ENCODE results near the gene CCNL1.
"Not testable (repeated sequence)": the region's sequence is repeated elsewhere in the genome, so short reads cannot be mapped to it uniquely, and the experiment has no call there.

Gene CCNL1

DNA sequence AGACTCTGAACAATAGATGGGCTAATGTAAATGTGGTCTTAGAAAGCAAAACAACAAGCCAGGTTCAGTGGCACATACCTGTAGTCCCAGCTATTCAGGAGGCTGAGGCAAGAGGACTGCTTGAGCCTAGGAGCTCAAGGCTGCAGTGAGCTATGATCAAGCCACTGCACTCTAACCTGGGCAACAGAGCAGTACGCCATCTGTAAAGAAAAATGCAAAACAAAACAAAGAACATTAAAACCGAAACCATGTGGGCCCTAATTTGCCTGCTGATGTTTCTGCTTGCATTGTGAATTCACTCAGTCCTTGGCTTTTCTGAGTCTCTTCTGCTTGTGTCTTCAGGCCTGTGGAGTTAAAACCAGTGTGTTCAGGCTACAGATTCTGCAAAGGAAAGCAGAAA lies 56.7 kb downstream of the CCNL1 start:
- DNase-seq (ENCODE audit: low read depth): no peak

DNA sequence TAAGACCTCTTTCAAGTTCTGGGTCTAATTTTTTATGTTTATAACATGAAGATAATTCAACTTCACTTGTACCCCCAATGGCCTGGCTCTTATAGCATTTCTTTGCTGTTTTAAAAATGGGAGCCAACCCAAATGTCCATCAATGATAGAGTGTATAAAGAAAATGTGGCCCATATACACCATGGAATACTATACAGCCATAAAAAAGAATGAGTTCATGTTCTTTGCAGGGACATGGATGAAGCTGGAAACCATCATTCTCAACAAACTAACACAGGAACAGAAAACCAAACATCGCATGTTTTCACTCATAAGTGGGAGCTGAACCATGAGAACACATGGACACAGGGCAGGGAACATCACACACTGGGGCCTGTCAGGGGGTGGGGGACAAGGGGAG lies 57.4 kb downstream of the CCNL1 start:
- not testable (repeated sequence) for DNase-seq (ENCODE audit: low read depth)

DNA sequence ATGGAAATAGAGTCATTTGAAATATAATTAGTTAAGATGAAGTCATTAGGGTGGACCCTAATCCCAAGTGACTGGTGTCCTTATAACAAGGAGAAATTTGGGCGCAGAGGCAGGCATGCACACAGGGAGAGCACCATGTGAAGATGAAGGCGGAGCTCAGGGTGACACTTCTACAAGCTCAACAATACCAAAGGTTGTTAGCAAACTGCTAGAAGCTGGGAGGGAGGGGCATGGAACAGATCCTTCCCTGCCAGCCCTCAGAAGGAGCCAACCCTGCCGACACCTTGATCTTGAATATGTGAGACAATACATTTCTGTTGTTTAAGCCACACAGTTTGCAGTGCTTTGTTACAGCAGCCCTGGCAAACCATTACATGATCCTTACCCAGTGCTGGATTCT lies 57.8 kb downstream of the CCNL1 start:
- no peak for DNase-seq (ENCODE audit: low read depth)

DNA sequence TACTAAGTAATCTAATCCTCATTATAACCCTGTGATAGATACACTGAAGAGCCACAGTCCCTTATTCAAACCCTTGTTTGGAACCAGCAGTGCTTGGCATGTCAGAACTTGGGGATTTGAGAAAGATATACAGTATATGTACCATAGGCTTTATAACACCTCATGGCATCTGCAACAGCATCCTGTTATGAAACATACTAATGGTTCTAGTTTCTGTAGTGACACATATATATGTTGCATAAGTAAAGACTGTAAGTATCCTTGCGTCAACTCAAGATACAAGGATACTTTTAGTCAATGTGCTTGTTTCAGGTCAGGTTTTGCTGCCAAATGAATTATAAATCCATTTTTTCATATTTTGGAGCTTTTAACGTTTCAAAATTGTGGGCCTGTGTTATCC lies 58.5 kb downstream of the CCNL1 start:
- no peak for DNase-seq (ENCODE audit: low read depth)

DNA sequence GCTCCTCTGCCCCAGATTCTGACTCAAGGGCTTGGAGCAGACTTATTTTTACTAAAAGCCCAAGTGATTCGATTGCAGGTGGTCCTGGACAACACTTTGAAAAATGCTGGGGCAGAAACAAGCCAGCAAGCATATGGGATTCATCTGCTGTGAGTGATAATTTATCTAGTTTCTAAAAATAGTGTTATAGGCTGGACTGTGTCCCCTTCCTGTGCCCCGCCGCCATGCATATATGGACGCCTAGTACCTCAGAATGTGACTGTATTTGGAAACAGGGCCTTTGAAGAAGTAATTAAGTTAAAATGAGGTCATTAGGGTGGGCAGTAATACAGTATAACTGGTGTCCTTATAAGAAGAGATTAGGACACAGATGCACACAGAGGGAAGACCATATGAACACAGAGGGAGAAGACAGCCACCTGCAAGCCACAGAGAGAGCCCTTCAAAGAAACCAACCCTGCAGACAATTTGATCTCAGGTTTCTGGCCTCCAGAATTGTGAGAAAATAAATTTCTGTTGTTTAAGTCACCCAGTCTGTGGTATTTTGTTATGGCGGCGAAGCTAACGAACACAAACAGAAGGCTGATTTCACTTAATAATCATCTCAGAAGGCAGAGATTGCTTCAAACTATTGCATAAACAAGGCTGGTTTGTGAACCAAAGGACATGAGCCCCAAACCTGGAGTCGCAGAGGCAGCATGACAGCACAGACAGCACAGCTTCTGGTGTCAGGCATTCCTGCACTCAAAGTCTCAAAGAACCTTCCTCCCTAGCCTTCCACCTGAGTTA lies 59.1 kb downstream of the CCNL1 start:
- DNase-seq (ENCODE audit: low read depth): no peak

DNA sequence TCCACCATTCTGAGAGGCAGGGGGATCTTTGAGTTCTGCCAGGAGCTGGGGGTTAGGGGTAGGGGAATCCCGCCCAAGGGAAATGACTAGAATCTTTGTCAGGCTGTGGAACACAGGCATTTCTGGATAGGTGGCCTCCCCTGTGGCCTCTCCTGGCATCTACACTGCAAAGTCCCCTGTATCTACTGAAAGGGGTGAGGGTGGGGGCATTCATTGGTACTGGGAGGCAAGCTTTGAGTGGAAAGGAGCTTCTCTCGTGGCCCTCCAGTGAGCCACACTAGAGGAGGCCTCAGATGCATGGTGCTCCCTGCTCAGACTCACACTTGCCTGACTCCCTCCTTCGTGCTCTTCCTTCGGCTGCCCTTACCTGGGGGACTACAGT lies 59.9 kb downstream of the CCNL1 start:
- no peak for DNase-seq (ENCODE audit: low read depth)

DNA sequence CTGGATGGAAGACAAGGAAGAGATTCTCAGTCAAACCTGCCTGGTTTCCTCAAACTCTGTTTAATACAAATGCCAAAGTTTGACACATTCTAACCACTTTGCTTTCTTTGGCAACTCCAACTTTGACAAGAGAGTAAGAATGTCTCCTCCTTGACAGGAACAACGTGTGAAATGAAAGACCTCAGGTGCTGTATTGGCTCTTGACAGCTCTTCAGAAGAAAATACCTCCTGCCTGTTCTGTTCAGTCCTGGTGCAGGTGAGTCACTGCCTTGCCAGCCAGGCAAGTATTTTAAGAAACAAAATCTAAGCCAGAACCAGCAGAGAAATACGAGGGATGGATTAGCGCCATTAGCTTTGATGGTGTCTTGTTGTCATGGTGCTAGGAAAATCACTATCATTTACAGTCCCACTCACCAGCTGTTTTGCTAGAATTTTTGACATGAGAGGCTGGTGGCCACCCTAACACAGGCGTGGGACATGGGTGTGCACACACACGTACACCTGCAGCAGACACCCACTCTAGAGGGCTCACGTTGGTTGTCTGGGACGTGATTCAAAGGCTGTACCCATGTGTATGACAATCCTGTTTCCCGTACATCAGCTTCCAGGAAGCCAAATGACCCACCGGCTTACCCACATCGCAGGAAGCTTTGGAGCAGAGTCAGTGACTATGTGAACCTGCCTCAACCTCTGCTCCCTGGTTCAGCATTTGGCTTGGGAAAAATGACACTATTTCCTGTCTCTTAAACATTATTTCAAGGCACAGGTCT lies 60.4 kb downstream of the CCNL1 start:
- DNase-seq (ENCODE audit: low read depth): no peak

DNA sequence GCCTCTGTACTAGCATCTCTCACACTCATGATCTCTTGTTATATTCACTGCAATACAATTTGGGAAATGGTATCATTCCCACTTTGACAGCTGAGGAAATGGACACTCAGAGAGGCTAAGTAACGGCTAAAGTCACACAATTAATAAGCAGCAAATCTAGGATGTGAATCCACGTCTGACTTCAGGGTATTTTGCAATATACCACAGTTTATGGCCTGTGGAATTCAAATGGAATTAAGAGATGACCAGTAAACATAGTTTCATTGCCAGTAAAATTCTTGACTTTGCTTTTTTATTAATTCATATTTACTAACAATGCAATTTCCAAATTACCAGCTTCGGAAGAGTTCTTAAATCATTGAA lies 61.1 kb downstream of the CCNL1 start:
- no peak for DNase-seq (ENCODE audit: low read depth)

DNA sequence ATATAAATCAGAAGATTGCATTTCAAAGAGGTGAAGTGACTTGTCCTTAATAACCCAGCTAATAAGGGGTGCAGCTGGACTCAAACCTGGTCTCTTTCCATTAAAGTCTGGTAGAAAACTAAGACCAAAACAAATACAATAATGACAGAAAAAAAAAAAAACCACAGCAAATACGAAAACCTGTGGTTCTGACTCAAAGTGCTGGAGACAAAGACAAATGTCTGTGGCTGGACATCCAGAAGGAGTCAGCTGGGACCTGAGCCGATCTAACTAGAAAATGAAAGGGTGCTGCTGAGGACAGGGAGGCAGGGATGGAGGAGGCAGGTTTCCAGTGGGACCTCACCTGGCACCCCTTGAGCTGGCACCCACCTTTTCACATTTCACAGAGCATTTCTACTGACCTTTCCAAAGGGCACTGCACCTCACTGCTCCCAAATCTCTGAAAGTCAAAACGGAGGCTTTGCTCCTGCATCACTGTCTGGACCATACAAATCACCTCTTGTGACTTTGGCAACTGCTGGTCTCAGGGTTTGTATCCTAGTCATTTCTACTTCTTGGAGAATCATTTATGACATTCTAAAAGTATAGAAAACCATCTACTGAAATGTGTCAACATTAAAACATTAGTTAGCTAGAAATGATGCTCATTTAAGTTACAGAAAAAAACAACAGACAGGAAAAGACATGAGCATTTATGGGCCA lies 61.7 kb downstream of the CCNL1 start:
- DNase-seq (ENCODE audit: low read depth): no peak

Data from activated T-helper 1 cell treated with Interleukin-2 at 50 U/mL for 16 hours (primary cell).